Ovary (tissue), 3 donors: ENCODE data around the gene TM7SF3.

Source experiments
- EP300 ChIP-seq: sonication (generic); formaldehyde crosslinking; IDR thresholded peaks from one replicate; pipeline ENCODE4 v1.6.1; 2017; ENCODE audit warnings: antibody characterized with exemption
- POLR2A ChIP-seq: fragments of 450-650 bp; IDR thresholded peaks from one replicate; pipeline ENCODE4 v1.6.1; 2017; ENCODE audit warnings: antibody characterized with exemption, mild to moderate bottlenecking, moderate library complexity
- TF ChIP-seq, protein P1 (sequence below), 3 donors: fragments of 450-650 bp in 2 of 3; fragments of 200-600 bp in 1 of 3; IDR thresholded peaks; one replicate each; pipeline versions ENCODE4 v1.5.1 to v1.8.0; 2016 to 2022; ENCODE audit warnings: antibody characterized with exemption in 3 of 3, mild to moderate bottlenecking in 1 of 3
- donor health status: DM: no; HTN: no; CAD: no.

DNA sequence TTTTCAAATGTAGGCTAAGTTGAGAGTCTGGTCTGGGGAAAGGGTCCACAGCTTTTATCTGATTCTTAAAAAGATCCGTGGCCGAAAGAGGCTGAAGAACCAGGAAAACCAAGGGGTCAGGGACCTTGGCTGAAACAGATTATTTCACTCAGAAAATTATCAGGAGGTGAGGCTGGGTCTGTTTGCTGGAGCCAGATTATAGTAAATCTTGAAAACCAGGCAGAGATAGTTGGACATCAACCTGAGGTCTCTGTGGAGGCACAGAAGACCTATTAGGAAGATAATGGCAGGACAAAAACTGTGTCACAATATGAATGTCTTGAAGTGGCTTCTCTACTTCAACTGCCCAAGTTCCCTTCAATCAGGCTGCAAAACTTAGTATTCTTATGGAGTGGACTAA is 6.6 kb upstream of the TM7SF3 start:
- TF ChIP-seq, protein P1, sequence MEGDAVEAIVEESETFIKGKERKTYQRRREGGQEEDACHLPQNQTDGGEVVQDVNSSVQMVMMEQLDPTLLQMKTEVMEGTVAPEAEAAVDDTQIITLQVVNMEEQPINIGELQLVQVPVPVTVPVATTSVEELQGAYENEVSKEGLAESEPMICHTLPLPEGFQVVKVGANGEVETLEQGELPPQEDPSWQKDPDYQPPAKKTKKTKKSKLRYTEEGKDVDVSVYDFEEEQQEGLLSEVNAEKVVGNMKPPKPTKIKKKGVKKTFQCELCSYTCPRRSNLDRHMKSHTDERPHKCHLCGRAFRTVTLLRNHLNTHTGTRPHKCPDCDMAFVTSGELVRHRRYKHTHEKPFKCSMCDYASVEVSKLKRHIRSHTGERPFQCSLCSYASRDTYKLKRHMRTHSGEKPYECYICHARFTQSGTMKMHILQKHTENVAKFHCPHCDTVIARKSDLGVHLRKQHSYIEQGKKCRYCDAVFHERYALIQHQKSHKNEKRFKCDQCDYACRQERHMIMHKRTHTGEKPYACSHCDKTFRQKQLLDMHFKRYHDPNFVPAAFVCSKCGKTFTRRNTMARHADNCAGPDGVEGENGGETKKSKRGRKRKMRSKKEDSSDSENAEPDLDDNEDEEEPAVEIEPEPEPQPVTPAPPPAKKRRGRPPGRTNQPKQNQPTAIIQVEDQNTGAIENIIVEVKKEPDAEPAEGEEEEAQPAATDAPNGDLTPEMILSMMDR (IDR thresholded peaks at IDR 0.05): no peak
- TF ChIP-seq EP300 (no peak), POLR2A (no peak)
